B cell (primary cell): Measurements from ENCODE around the gene ACTN1. TPM values are rescaled to one million over a fixed set of nuclear protein-coding genes. Genes with fewer than 3 reads are reported as not detected.

Experiments
- ATAC-seq: fragments of 200-7000 bp; cut with Tn5 transposase; one replicate; pipeline ENCODE4 v1.10.0; 2021; ENCODE audit warnings: low read depth, mild to moderate bottlenecking, moderate number of reproducible peaks, moderate library complexity
- CTCF ChIA-PET: fragments of 350-600 bp; sonication (Branson Sonifier 250); formaldehyde crosslinking; loops from one replicate; lab custom pipeline; 2021; ENCODE audit warnings: antibody characterized with exemption, inconsistent platforms; lab: Charles Lee
- POLR2A ChIA-PET: fragments of 350-600 bp; sonication (Branson Sonifier 250); formaldehyde crosslinking; loops from one replicate; lab custom pipeline; 2021; ENCODE audit warnings: antibody characterized with exemption; lab: Charles Lee
- DNase-seq: peaks from one replicate; pipeline ENCODE4 v3.0.0; 2013
- H2AFZ ChIP-seq: 2 replicates; pipeline ENCODE4 v1.6.1; 2012; ENCODE audit warnings: mild to moderate bottlenecking, low read depth, low read length; ENCODE audit not compliant: insufficient read depth, poor library complexity, severe bottlenecking
- H3K27ac ChIP-seq, 2 donors: 1 replicate in 1 of 2; 2 replicates in 1 of 2; pipeline ENCODE4 v1.5.1; 2012 to 2013; ENCODE audit warnings: low read length in 2 of 2, mild to moderate bottlenecking in 2 of 2, moderate library complexity in 1 of 2
- H3K27me3 ChIP-seq, 4 experiments: fragments of 200-600 bp in 1 of 4; sonication (generic) in 1 of 4; replicated peaks in 1 of 4; 1 replicate in 2 of 4; 2 replicates in 2 of 4; pipeline versions ENCODE4 v1.6.1 to v1.7.0; 2013 to 2016; ENCODE audit warnings: low read length in 3 of 4, mild to moderate bottlenecking in 2 of 4, mixed read lengths in 1 of 4, moderate library complexity in 1 of 4; ENCODE audit not compliant: insufficient read depth in 4 of 4, control insufficient read depth in 3 of 4; ENCODE audit errors: control extremely low read depth in 1 of 4
- H3K36me3 ChIP-seq, 2 experiments: replicated peaks in 1 of 2; 1 replicate in 1 of 2; 2 replicates in 1 of 2; pipeline versions ENCODE4 v1.6.1 to v1.7.1; 2013; ENCODE audit warnings: low read length in 1 of 2; ENCODE audit not compliant: insufficient read depth in 2 of 2, control insufficient read depth in 1 of 2; ENCODE audit errors: control extremely low read depth in 1 of 2, extremely low read depth in 1 of 2
- H3K4me1 ChIP-seq, 2 donors: fragments of 200-600 bp in 1 of 2; sonication (generic) in 1 of 2; 1 replicate in 1 of 2; 2 replicates in 1 of 2; pipeline versions ENCODE4 v1.5.1 to v1.6.1; 2013 to 2017; ENCODE audit warnings: low read length in 2 of 2; ENCODE audit not compliant: control insufficient read depth in 2 of 2, insufficient read depth in 2 of 2
- H3K4me2 ChIP-seq: replicated peaks from 2 replicates; pipeline ENCODE3; 2012; ENCODE audit warnings: mild to moderate bottlenecking, low read depth, low read length; ENCODE audit not compliant: poor library complexity, severe bottlenecking
- H3K4me3 ChIP-seq, 5 experiments: fragments of 200-600 bp in 1 of 5; sonication (generic) in 1 of 5; 1 replicate in 3 of 5; 2 replicates in 2 of 5; pipeline versions ENCODE4 v1.5.1 to v1.7.0; 2011 to 2016; ENCODE audit warnings: low read length in 4 of 5, mild to moderate bottlenecking in 4 of 5, low read depth in 2 of 5, control low read depth in 1 of 5, moderate library complexity in 1 of 5; ENCODE audit not compliant: insufficient read depth in 1 of 5; ENCODE audit errors: control extremely low read depth in 1 of 5, extremely low read depth in 1 of 5
- H3K79me2 ChIP-seq: fragments of 200-600 bp; sonication (generic); one replicate; pipeline ENCODE4 v1.6.0; 2016; ENCODE audit warnings: low read length; ENCODE audit not compliant: control insufficient read depth, insufficient read depth
- H3K9ac ChIP-seq: fragments of 200-600 bp; sonication (generic); 2 replicates; pipeline ENCODE4 v1.6.1; 2017; ENCODE audit warnings: mild to moderate bottlenecking, low read length, moderate library complexity
- H3K9me3 ChIP-seq, 3 donors: one replicate each; pipeline versions ENCODE4 v1.6.1 to v1.7.1; 2013; ENCODE audit warnings: low read length in 2 of 3; ENCODE audit not compliant: control insufficient read depth in 2 of 3, insufficient read depth in 1 of 3; ENCODE audit errors: control extremely low read depth in 1 of 3
- H4K20me1 ChIP-seq: 2 replicates; pipeline ENCODE4 v1.6.0; 2012; ENCODE audit warnings: mild to moderate bottlenecking, low read length; ENCODE audit not compliant: insufficient read depth, control insufficient read depth, poor library complexity, severe bottlenecking
- H3K27ac Mint-ChIP-seq: one replicate; pipeline ENCODE4 v1.8.0; 2021; ENCODE audit warnings: mixed read lengths
- H3K27me3 Mint-ChIP-seq: one replicate; pipeline ENCODE4 v1.8.0; 2021; ENCODE audit warnings: mixed read lengths
- H3K4me1 Mint-ChIP-seq: one replicate; pipeline ENCODE4 v1.8.0; 2021; ENCODE audit warnings: mixed read lengths
- H3K4me3 Mint-ChIP-seq: one replicate; pipeline ENCODE4 v1.8.0; 2021; ENCODE audit warnings: mixed read lengths
- H3K9me3 Mint-ChIP-seq: one replicate; pipeline ENCODE4 v1.8.0; 2022; ENCODE audit warnings: mixed read lengths; ENCODE audit not compliant: insufficient read depth
- EZH2 ChIP-seq: IDR thresholded peaks from 2 replicates; pipeline ENCODE4 v1.6.1; 2012; ENCODE audit warnings: borderline replicate concordance, low read depth, mild to moderate bottlenecking, moderate library complexity, low read length; ENCODE audit not compliant: insufficient read depth, poor library complexity, severe bottlenecking
- WGBS: methylation state at CpG from one replicate; pipeline ENCODE4 v1.1.5; 2013; ENCODE audit warnings: missing lambda C conversion rate; ENCODE audit not compliant: insufficient coverage; 5-methylcytosine and 5-hydroxymethylcytosine counted together
- intact Hi-C: fragments of 100-400 bp; cut with micrococcal nuclease; formaldehyde crosslinking; loops from one replicate; pipeline ENCODE4 v1.10.0; 2022
- polyA minus RNA-seq: library from RNA; depleted of rRNA, polyadenylated mRNA; stranded (reverse); fragments of >200 nt; gene quantifications from 2 replicates; pipeline ENCODE4 v1.2.3, GENCODE V29; 2012
- polyA plus RNA-seq: library from polyadenylated mRNA; depleted of rRNA; stranded (reverse); fragments of >200 nt; gene quantifications from 2 replicates; pipeline ENCODE4 v1.2.3, GENCODE V29; 2012
- total RNA-seq, 2 donors: library from RNA; stranded (reverse); fragments of 120-200 nt in 1 of 2; gene quantifications; 1 replicate in 1 of 2; 2 replicates in 1 of 2; pipeline versions ENCODE4 v1.2.3 to v1.2.4, GENCODE V29; 2013 to 2022
- TF ChIP-seq, protein P1 (sequence below): fragments of 200-600 bp; IDR thresholded peaks from one replicate; pipeline ENCODE4 v1.8.0; 2022; ENCODE audit warnings: antibody characterized with exemption, mild to moderate bottlenecking

ACTN1 gene
- total RNA-seq: 0.74 and 1.1 TPM in 2 replicates
- total RNA-seq (2013): 5.3 TPM
- polyA plus RNA-seq: 0.89 and 2.1 TPM in 2 replicates
- polyA minus RNA-seq: 2.9 and 12.5 TPM in 2 replicates

DNA sequence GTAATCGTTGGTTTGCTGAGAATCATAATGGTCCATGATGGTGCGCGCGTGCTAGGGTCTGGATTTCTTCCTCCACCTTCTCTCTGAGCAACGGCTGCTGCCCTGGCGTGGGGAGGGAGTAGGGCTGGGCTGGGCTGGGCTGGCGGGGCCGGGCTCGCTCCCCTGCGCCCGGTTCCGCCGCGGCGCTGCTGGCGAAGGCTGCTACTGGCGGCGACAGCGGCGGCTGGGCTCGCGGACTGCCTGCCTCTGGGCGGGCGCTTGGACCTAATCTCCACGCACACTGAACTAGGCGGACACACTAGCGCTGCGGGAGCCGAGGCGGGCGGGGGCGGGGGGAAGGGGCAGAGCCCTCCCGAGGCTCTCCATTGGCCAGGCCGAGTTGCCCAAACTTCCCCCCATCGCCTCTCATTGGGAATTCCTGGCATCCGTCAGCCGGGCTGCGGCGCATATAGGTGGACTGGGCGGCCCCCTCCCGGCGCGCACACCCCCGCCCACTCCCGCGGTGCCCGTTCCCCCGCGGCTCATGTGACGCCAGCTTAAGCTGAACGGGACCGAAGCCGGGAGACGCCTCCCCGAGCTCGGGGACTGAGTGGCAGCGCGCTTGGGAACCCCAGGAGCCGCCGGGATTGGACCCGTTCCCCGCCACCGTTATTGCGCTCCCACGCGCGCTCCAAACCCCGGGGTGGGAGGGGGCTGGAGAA lies at the start of gene ACTN1:
Gene ACTN1 (minus strand): TSS at position 282 of the 701 bp plus-strand sequence. CDS start 246 bp downstream, at position 36.
- WGBS: under 1% methylated on average over 56 of the region's 68 CpGs
- ChIA-PET POLR2A (no interaction called here), CTCF (no interaction called here)
- Histone ChIP-seq H3K9ac (peak within 1 kb of the TSS; percentile 63), H3K4me3 (peak within 1 kb of the TSS; percentile 31 to 64 (median 52)), H2AFZ (peak within 1 kb of the TSS; percentile 51), H3K4me2 (peak within 1 kb of the TSS; percentile 92), H3K27me3 (peaks cover 0 to 60% (median 15%) of the 10 kb centered on the region in 4 experiments), H3K79me2 (no peaks in the 10 kb centered on the region), H3K4me1 (peaks cover 16 to 19% of the 10 kb centered on the region in 2 donors), H4K20me1 (no peaks in the 10 kb centered on the region), H3K36me3 (no peaks in the 10 kb centered on the region), H3K27ac (no peak within 1 kb of the TSS), H3K9me3 (peaks cover 0 to 6% (median 0%) of the 10 kb centered on the region in 3 donors)
- H3K27me3 Mint-ChIP-seq: peaks cover 49% of the 10 kb centered on the region
- intact Hi-C loops: no loop called here
- H3K27ac Mint-ChIP-seq: no peak within 1 kb of the TSS
- TF ChIP-seq EZH2: no peak
- TF ChIP-seq, protein P1, sequence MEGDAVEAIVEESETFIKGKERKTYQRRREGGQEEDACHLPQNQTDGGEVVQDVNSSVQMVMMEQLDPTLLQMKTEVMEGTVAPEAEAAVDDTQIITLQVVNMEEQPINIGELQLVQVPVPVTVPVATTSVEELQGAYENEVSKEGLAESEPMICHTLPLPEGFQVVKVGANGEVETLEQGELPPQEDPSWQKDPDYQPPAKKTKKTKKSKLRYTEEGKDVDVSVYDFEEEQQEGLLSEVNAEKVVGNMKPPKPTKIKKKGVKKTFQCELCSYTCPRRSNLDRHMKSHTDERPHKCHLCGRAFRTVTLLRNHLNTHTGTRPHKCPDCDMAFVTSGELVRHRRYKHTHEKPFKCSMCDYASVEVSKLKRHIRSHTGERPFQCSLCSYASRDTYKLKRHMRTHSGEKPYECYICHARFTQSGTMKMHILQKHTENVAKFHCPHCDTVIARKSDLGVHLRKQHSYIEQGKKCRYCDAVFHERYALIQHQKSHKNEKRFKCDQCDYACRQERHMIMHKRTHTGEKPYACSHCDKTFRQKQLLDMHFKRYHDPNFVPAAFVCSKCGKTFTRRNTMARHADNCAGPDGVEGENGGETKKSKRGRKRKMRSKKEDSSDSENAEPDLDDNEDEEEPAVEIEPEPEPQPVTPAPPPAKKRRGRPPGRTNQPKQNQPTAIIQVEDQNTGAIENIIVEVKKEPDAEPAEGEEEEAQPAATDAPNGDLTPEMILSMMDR: no peak
- no peaks in the 10 kb centered on the region for H3K9me3 Mint-ChIP-seq
- ATAC-seq (peak; percentile 42), DNase-seq (peak; percentile 39)
- H3K4me3 Mint-ChIP-seq: peak within 1 kb of the TSS; percentile 87
- peaks cover 9% of the 10 kb centered on the region for H3K4me1 Mint-ChIP-seq

DNA sequence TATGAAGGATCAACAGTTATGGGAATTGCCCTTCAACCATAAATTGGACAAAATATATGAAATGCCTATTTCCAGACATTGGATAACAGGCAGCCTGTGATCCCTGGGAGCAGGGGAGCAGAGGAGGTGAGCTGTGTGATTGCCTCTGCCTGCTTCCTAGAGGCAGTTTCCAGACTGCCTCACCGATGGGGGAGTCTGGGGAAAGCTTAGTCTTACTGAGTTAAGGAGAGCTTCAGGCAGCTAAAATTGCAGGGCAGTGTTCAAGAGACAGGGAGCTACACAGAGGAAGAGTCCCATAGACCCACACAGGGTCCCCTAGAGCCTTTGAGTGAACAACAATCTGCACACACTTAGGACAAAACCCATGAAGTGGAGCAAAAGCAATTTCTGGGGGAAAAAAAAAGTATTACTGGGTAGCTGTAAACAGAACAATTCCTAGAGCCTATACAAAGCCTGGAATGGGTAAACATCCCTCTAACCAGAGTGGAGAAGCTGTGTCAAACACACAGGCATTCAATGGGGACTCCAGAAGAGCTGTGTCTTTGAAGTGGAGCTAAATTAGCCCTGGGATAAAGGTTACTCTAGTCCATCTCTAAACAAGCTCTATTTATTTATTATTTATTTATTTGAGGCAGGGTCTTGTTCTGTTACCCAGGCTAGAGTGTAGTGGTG lies 48.3 kb upstream of the ACTN1 start:
- Histone ChIP-seq H2AFZ (no peak overlapping the region), H3K9me3 (no peaks in the 10 kb centered on the region), H3K27ac (no peak overlapping the region), H3K4me3 (no peak overlapping the region), H3K9ac (no peak overlapping the region), H3K4me2 (no peak overlapping the region), H3K4me1 (no peaks in the 10 kb centered on the region), H4K20me1 (no peaks in the 10 kb centered on the region), H3K27me3 (no peaks in the 10 kb centered on the region), H3K79me2 (no peaks in the 10 kb centered on the region), H3K36me3 (no peaks in the 10 kb centered on the region)
- no peak overlapping the region for H3K27ac Mint-ChIP-seq
- CTCF ChIA-PET: no interaction called here
- H3K9me3 Mint-ChIP-seq: no peaks in the 10 kb centered on the region
- TF ChIP-seq, protein P1: no peak
- TF ChIP-seq EZH2: no peak
- intact Hi-C loops: no loop called here
- ATAC-seq: no peak
- no peak overlapping the region for H3K4me3 Mint-ChIP-seq
- POLR2A ChIA-PET: no interaction called here
- WGBS: no CpG with 5 or more reads among the region's 1 CpG
- DNase-seq: no peak
- H3K27me3 Mint-ChIP-seq: peaks cover 26% of the 10 kb centered on the region
- no peaks in the 10 kb centered on the region for H3K4me1 Mint-ChIP-seq
